Upper lobe of left lung (tissue), 4 donors: ENCODE results near the gene ZHX3.

Source experiments
- POLR2A ChIP-seq, 4 donors: fragments of 450-650 bp; IDR thresholded peaks; one replicate each; pipeline ENCODE4 v1.5.1; 2016 to 2017; ENCODE audit warnings: antibody characterized with exemption in 4 of 4, mild to moderate bottlenecking in 2 of 4
- POLR2AphosphoS5 ChIP-seq, 2 donors: sonication (generic); formaldehyde crosslinking; IDR thresholded peaks; one replicate each; pipeline ENCODE4 v1.5.1; 2017; ENCODE audit warnings: antibody characterized with exemption in 2 of 2
- TF ChIP-seq, protein P1 (sequence below), 6 experiments: fragments of 450-650 bp in 4 of 6; fragments of 200-600 bp in 2 of 6; sonication (generic) in 2 of 6; IDR thresholded peaks; one replicate each; pipeline ENCODE4 v1.5.1; 2016 to 2019; ENCODE audit warnings: antibody characterized with exemption in 6 of 6

DNA sequence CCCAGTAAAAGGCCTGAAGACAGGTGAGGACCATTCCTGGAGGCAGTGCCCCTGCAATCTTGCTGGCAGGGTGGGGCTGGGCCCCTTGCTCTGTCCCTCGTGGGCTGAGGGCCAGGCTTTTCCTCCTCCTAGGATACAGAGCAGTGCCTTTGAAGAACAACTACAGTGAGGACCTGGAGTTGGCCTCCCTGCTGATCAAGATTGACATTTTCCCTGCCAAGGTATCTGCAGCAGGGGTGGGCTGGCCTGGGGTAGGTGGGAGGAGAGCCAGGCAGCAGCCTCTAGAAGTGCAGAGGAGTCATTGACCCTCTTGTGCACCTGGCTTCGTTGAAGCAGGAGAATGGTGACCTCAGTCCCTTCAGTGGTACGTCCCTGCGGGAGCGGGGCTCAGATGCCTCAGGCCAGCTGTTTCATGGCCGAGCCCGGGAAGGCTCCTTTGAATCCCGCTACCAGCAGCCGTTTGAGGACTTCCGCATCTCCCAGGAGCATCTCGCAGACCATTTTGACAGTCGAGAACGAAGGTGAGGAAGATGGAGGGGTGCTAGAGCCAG is 143.7 kb downstream of the ZHX3 start:
- no peak for TF ChIP-seq POLR2A (IDR thresholded peaks at IDR 0.05)
- TF ChIP-seq, protein P1, sequence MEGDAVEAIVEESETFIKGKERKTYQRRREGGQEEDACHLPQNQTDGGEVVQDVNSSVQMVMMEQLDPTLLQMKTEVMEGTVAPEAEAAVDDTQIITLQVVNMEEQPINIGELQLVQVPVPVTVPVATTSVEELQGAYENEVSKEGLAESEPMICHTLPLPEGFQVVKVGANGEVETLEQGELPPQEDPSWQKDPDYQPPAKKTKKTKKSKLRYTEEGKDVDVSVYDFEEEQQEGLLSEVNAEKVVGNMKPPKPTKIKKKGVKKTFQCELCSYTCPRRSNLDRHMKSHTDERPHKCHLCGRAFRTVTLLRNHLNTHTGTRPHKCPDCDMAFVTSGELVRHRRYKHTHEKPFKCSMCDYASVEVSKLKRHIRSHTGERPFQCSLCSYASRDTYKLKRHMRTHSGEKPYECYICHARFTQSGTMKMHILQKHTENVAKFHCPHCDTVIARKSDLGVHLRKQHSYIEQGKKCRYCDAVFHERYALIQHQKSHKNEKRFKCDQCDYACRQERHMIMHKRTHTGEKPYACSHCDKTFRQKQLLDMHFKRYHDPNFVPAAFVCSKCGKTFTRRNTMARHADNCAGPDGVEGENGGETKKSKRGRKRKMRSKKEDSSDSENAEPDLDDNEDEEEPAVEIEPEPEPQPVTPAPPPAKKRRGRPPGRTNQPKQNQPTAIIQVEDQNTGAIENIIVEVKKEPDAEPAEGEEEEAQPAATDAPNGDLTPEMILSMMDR (IDR thresholded peaks at IDR 0.05) = no peak
- no peak for TF ChIP-seq POLR2AphosphoS5 (IDR thresholded peaks at IDR 0.05)
